ENCODE results near the gene URM1.
A peak's percentile ranks its signal among the peaks of the same experiment; 100 is the strongest.
"Not testable (repeated sequence)": the region's sequence is repeated elsewhere in the genome, so short reads cannot be mapped to it uniquely, and the experiment has no call there.

Gene URM1

DNA sequence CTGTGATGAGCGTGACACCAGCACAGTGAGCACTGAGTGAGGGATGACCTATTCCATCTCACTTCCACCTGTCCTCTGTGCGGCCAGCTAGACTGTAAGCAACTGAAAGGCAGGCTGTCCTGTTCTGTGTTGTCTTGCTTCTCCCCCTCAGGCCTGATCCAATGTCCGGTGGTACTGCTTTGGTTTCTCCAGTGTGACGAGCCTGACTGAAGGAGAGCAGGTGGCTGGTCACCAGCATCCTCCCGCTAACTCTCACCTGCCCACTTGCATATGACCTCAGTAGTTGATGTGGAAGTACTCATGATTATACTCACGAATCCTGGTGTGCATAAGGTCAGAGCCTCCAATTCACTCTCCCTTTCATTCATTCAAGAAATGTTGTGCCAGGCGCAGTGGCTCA lies 33.2 kb upstream of the URM1 start:
- Histone ChIP-seq H3K9me3 (ENCODE audit: low read length) (no peaks in the 10 kb centered on the region), H3K4me1 (ENCODE audit: insufficient read depth, low read length, severe bottlenecking) (peaks cover 18% of the 10 kb centered on the region), H3K9ac (ENCODE audit: low read length) (no peak overlapping the region), H4K20me1 (ENCODE audit: insufficient read depth, low read length) (no peaks in the 10 kb centered on the region), H3K4me3 (ENCODE audit: low read depth, low read length, poor library complexity, severe bottlenecking) (no peak overlapping the region), H3K79me2 (ENCODE audit: insufficient read depth, low read length) (no peaks in the 10 kb centered on the region), H3K9me2 (ENCODE audit: low read depth, low read length) (no peaks in the 10 kb centered on the region), H3K27ac (ENCODE audit: low read depth, low read length, poor library complexity, severe bottlenecking) (no peak overlapping the region), H3F3A (ENCODE audit: insufficient read depth, low read length) (no peaks in the 10 kb centered on the region), H2AFZ (ENCODE audit: low read length) (no peak overlapping the region), H3K4me2 (ENCODE audit: low read length) (no peak overlapping the region), H3K27me3 (ENCODE audit: insufficient read depth, low read length) (no peaks in the 10 kb centered on the region), H3K36me3 (ENCODE audit: insufficient read depth, low read length) (no peaks in the 10 kb centered on the region; the same call in 1 of the 2 replicates)
- TF ChIP-seq EZH2 (IDR thresholded peaks at IDR 0.05; ENCODE audit: borderline replicate concordance, low read length), result no peak
- TF ChIP-seq, protein P1, sequence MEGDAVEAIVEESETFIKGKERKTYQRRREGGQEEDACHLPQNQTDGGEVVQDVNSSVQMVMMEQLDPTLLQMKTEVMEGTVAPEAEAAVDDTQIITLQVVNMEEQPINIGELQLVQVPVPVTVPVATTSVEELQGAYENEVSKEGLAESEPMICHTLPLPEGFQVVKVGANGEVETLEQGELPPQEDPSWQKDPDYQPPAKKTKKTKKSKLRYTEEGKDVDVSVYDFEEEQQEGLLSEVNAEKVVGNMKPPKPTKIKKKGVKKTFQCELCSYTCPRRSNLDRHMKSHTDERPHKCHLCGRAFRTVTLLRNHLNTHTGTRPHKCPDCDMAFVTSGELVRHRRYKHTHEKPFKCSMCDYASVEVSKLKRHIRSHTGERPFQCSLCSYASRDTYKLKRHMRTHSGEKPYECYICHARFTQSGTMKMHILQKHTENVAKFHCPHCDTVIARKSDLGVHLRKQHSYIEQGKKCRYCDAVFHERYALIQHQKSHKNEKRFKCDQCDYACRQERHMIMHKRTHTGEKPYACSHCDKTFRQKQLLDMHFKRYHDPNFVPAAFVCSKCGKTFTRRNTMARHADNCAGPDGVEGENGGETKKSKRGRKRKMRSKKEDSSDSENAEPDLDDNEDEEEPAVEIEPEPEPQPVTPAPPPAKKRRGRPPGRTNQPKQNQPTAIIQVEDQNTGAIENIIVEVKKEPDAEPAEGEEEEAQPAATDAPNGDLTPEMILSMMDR (IDR thresholded peaks at IDR 0.05; ENCODE audit: low read length), result no peak

DNA sequence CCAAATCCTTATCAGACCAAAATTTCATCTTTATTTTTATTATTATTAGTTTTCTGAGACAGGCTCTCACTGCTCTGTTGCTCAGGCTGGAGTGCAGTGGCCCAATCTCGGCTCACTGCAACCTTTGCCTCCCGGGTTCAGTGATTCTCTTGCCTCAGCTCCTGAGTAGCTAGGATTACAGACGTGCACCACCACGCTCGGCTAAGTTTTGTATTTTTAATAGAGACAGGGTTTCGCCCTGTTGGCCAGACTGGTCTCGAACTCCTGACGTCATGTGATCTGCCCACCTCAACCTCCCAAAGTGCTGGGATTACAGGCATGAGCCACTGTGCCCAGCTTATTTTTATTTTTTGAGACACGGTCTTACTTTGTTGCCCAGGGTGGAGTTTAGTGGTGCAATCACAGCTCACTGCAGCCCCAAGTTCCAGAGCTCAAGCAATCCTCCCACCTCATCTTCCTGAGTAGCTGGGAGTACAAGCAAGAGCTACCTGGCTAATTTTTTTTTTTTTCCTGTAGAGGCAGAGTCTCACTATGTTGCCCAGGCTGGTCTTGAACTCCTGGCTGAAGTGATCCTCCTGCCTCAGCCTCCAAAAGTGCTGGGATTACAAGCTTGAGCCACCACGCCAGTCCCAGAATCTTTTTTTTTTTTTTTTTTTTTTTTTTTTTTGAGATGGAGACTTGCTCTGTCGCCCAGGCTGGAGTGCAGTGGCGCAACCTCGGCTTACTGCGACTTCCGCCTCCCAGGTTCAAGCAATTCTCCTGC lies 32.1 kb upstream of the URM1 start:
- peaks cover 18% of the 10 kb centered on the region for H3K4me1 ChIP-seq (ENCODE audit: insufficient read depth, low read length, severe bottlenecking)
- H3K4me3 ChIP-seq (ENCODE audit: low read depth, low read length, poor library complexity, severe bottlenecking), result peak overlapping the region; percentile 64
- peak overlapping the region; percentile 59; the same call in 1 of the 2 replicates for H3K4me2 ChIP-seq (ENCODE audit: low read length)
- not testable (repeated sequence) for H3K9me2 ChIP-seq (ENCODE audit: low read depth, low read length); H3K79me2 ChIP-seq (ENCODE audit: insufficient read depth, low read length); H4K20me1 ChIP-seq (ENCODE audit: insufficient read depth, low read length); H3K36me3 ChIP-seq (ENCODE audit: insufficient read depth, low read length); H3K27me3 ChIP-seq (ENCODE audit: insufficient read depth, low read length); H2AFZ ChIP-seq (ENCODE audit: low read length); H3K9me3 ChIP-seq (ENCODE audit: low read length); H3F3A ChIP-seq (ENCODE audit: insufficient read depth, low read length); H3K9ac ChIP-seq (ENCODE audit: low read length)
- H3K27ac ChIP-seq (ENCODE audit: low read depth, low read length, poor library complexity, severe bottlenecking), result peak overlapping the region; percentile 73

DNA sequence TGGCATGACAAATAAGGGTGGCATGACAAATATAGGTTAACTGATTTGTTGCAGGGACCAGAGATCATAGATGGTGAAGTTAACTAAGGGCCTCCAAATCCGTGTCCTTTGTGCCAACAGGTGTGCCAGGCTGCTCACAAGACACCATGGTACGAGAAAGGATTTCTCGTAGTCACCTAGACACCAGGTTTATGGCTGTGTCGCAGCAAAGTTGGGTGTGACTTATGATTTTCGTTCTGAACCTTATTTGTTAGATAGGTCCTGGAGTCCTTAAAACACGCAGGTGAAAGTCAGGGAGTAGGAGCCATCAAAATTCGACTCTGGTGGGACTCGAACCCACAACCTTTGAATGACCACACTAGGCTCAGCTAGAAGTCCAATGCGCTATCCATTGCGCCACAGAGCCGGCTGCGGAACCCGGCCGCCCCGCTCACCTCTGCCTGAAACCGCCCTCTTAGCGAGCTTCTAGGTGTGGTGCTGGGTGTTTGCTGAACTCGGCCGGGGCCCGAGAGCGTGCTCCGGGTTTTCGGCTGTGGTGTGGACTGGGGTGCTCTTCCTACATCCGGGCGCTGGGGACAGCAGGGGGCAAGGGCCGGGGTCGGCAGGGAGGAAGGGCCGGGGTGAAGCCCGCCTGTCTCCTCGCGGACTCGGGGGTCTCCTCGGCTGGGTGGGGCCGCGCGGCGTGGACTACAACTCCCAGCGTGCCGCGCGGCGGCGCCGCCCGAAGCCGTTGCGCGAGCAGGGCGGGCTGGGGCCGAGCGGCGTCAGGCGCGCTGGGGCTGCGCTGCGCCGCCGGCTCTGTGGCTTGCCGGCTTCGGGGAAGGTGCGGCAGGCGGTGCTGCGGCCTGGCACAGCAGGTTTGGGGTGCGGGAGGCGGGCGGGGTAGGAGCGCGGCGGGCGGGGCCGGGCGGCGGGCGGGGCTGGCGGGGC lies 31.1 kb upstream of the URM1 start, which contains the start of gene SLC27A4:
TSS of gene SLC27A4 (plus strand) at position 767 of the 930 bp plus-strand sequence. CDS start 2,606 bp downstream, outside the sequence.
- no peaks in the 10 kb centered on the region for H3F3A ChIP-seq (ENCODE audit: insufficient read depth, low read length)
- no peak for TF ChIP-seq EZH2 (IDR thresholded peaks at IDR 0.05; ENCODE audit: borderline replicate concordance, low read length)
- TF ChIP-seq, protein P1 (IDR thresholded peaks at IDR 0.05; ENCODE audit: low read length), result no peak
- H3K36me3 ChIP-seq (ENCODE audit: insufficient read depth, low read length), result peaks cover 4% of the 10 kb centered on the region
- H3K27me3 ChIP-seq (ENCODE audit: insufficient read depth, low read length), result no peaks in the 10 kb centered on the region
- H2AFZ ChIP-seq (ENCODE audit: low read length), result no peak within 1 kb of the TSS
- H3K9me3 ChIP-seq (ENCODE audit: low read length), result no peaks in the 10 kb centered on the region
- H3K9ac ChIP-seq (ENCODE audit: low read length), result peak within 1 kb of the TSS; percentile 76
- no peaks in the 10 kb centered on the region for H3K79me2 ChIP-seq (ENCODE audit: insufficient read depth, low read length)
- no peaks in the 10 kb centered on the region for H4K20me1 ChIP-seq (ENCODE audit: insufficient read depth, low read length)
- peak within 1 kb of the TSS; percentile 73 for H3K27ac ChIP-seq (ENCODE audit: low read depth, low read length, poor library complexity, severe bottlenecking)
- H3K4me3 ChIP-seq (ENCODE audit: low read depth, low read length, poor library complexity, severe bottlenecking), result peak within 1 kb of the TSS; percentile 78
- H3K4me2 ChIP-seq (ENCODE audit: low read length), result peak within 1 kb of the TSS; percentile 88
- H3K9me2 ChIP-seq (ENCODE audit: low read depth, low read length), result no peaks in the 10 kb centered on the region
- H3K4me1 ChIP-seq (ENCODE audit: insufficient read depth, low read length, severe bottlenecking), result peaks cover 18% of the 10 kb centered on the region

All from OCI-LY1 (cell line).